Measurements from ENCODE around the gene ANKS1B.

Gene ANKS1B

DNA sequence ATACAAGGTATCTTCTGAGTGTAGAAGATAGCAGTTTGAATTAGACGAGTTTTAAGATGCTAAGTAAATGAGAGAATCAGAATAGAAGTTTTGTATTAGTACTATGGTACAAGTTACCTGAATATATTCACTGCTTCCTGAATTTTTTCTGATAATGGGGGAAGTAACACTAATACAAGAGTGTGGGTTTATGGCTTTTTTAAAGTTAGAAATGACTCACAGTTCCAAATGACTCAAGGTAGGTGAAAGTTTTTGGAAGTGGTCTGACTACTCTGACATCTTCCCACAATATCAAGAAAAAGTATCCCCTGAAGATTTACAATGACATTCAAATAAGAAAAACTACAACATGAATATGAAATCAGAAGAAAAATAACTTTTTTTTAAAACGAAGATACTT lies 460.9 kb downstream of the ANKS1B start:
- no peak overlapping the region for H3K4me3 ChIP-seq (ENCODE audit: low read depth, low read length)
- no peaks in the 10 kb centered on the region for H3K9me3 ChIP-seq (ENCODE audit: control insufficient read depth, low read length)
- no peak overlapping the region for H3K27ac ChIP-seq
- no peaks in the 10 kb centered on the region for H3K27me3 ChIP-seq (ENCODE audit: control insufficient read depth, insufficient read depth, low read length)
- H3K9ac ChIP-seq, result no peak overlapping the region
- TF ChIP-seq, protein P1, sequence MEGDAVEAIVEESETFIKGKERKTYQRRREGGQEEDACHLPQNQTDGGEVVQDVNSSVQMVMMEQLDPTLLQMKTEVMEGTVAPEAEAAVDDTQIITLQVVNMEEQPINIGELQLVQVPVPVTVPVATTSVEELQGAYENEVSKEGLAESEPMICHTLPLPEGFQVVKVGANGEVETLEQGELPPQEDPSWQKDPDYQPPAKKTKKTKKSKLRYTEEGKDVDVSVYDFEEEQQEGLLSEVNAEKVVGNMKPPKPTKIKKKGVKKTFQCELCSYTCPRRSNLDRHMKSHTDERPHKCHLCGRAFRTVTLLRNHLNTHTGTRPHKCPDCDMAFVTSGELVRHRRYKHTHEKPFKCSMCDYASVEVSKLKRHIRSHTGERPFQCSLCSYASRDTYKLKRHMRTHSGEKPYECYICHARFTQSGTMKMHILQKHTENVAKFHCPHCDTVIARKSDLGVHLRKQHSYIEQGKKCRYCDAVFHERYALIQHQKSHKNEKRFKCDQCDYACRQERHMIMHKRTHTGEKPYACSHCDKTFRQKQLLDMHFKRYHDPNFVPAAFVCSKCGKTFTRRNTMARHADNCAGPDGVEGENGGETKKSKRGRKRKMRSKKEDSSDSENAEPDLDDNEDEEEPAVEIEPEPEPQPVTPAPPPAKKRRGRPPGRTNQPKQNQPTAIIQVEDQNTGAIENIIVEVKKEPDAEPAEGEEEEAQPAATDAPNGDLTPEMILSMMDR (IDR thresholded peaks at IDR 0.05), result no peak
- H3K79me2 ChIP-seq, result no peaks in the 10 kb centered on the region
- H3K4me2 ChIP-seq (ENCODE audit: low read length), result no peak overlapping the region
- H3K36me3 ChIP-seq (ENCODE audit: control insufficient read depth, insufficient read depth, low read length), result no peaks in the 10 kb centered on the region
- H3K4me1 ChIP-seq, result no peaks in the 10 kb centered on the region
- no peak overlapping the region for H2AFZ ChIP-seq

DNA sequence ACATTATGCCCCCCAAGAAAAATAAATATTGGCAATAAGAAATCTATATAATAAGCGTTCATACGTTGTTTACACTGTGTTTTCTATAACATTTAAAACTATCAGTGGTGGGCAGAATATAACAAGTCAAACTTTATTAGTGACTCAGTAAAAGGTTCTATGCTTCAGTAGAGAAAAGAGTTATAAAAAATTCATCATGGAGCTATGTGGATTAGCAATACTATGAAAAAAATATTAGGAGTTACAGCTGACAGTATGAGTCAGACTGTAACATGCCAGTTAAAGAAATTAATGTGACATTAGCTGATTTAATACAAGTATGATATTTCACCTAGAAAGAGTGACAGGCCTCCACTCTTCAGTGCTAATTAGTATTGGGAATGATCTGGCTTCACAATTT lies 462.3 kb downstream of the ANKS1B start:
- H3K4me1 ChIP-seq, result no peaks in the 10 kb centered on the region
- no peak overlapping the region for H3K27ac ChIP-seq
- no peaks in the 10 kb centered on the region for H3K79me2 ChIP-seq
- no peaks in the 10 kb centered on the region for H3K27me3 ChIP-seq (ENCODE audit: control insufficient read depth, insufficient read depth, low read length)
- no peak overlapping the region for H2AFZ ChIP-seq
- no peak overlapping the region for H3K9ac ChIP-seq
- no peaks in the 10 kb centered on the region for H3K9me3 ChIP-seq (ENCODE audit: control insufficient read depth, low read length)
- no peaks in the 10 kb centered on the region for H3K36me3 ChIP-seq (ENCODE audit: control insufficient read depth, insufficient read depth, low read length)
- TF ChIP-seq, protein P1 (IDR thresholded peaks at IDR 0.05), result no peak
- no peak overlapping the region for H3K4me3 ChIP-seq (ENCODE audit: low read depth, low read length)
- H3K4me2 ChIP-seq (ENCODE audit: low read length), result no peak overlapping the region

DNA sequence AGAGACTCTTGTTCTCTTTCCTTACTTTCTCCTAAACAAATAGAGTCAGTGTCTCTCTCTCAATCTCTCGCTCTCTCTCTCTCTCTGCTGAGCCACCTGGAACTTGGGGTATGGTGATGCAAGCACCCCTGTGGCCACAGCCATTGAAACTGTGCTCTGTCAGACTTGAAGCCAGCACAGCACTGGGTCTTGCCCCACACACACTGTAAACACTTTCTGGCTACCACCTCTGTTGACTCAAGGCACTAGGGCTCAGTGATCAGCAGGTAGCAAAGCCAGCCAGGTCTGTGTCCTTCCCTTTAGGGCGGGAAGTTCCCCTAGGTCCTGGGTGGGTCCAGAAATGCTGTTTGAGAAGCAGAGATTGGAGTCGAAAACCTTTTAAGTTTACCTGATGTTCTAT lies 463.1 kb downstream of the ANKS1B start:
- no peak overlapping the region for H3K27ac ChIP-seq
- no peaks in the 10 kb centered on the region for H3K4me1 ChIP-seq
- H3K36me3 ChIP-seq (ENCODE audit: control insufficient read depth, insufficient read depth, low read length), result no peaks in the 10 kb centered on the region
- H3K27me3 ChIP-seq (ENCODE audit: control insufficient read depth, insufficient read depth, low read length), result no peaks in the 10 kb centered on the region
- H2AFZ ChIP-seq, result no peak overlapping the region
- no peak overlapping the region for H3K9ac ChIP-seq
- no peaks in the 10 kb centered on the region for H3K79me2 ChIP-seq
- no peak overlapping the region for H3K4me2 ChIP-seq (ENCODE audit: low read length)
- no peaks in the 10 kb centered on the region for H3K9me3 ChIP-seq (ENCODE audit: control insufficient read depth, low read length)
- H3K4me3 ChIP-seq (ENCODE audit: low read depth, low read length), result no peak overlapping the region
- TF ChIP-seq, protein P1 (IDR thresholded peaks at IDR 0.05), result no peak

DNA sequence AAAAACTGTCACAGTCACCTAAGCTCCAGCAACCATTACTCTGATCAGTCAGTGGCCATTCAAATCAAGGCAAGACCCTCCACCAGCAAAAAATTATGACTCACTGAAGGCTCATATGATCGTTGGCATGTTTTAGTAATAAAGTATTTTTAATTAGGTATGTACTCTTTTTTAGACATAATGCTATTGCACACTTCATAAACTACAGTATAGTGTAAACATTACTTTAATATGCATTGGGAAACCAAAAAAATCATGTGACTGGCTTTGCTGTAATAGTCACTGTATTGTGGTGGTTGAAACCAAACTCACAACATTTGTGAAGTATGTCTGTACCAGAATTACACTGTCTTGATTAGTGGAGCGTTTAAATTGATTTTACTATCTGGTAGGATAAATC lies 471.7 kb downstream of the ANKS1B start:
- TF ChIP-seq, protein P1 (IDR thresholded peaks at IDR 0.05), result no peak
- H2AFZ ChIP-seq, result no peak overlapping the region
- no peaks in the 10 kb centered on the region for H3K4me1 ChIP-seq
- H3K9me3 ChIP-seq (ENCODE audit: control insufficient read depth, low read length), result no peaks in the 10 kb centered on the region
- H3K27ac ChIP-seq, result no peak overlapping the region
- H3K9ac ChIP-seq, result no peak overlapping the region
- H3K4me2 ChIP-seq (ENCODE audit: low read length), result no peak overlapping the region
- no peaks in the 10 kb centered on the region for H3K27me3 ChIP-seq (ENCODE audit: control insufficient read depth, insufficient read depth, low read length)
- H3K36me3 ChIP-seq (ENCODE audit: control insufficient read depth, insufficient read depth, low read length), result no peaks in the 10 kb centered on the region
- H3K4me3 ChIP-seq (ENCODE audit: low read depth, low read length), result no peak overlapping the region
- no peaks in the 10 kb centered on the region for H3K79me2 ChIP-seq

DNA sequence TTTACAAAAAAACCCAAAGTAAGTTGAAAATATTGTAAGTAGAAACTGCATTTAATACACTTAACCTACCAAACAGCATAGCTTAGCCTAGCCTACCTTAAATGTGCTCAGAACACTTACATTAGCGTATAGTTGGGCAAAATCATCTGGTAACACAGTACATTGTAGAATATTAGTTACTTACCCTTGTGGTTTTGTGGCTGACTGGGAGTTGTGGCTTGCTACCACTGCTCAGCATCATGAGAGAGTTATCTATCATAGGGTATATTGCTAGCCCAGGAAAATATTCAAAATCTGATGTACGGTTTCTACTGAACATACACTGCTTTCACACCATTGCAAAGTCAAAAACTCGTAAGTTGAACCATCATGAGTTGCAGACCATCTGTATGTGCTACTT lies 478.9 kb downstream of the ANKS1B start:
- TF ChIP-seq, protein P1 (IDR thresholded peaks at IDR 0.05), result no peak
- H3K4me3 ChIP-seq (ENCODE audit: low read depth, low read length), result no peak overlapping the region
- no peaks in the 10 kb centered on the region for H3K9me3 ChIP-seq (ENCODE audit: control insufficient read depth, low read length)
- H2AFZ ChIP-seq, result no peak overlapping the region
- H3K4me1 ChIP-seq, result no peaks in the 10 kb centered on the region
- no peak overlapping the region for H3K4me2 ChIP-seq (ENCODE audit: low read length)
- no peaks in the 10 kb centered on the region for H3K36me3 ChIP-seq (ENCODE audit: control insufficient read depth, insufficient read depth, low read length)
- no peak overlapping the region for H3K27ac ChIP-seq
- H3K9ac ChIP-seq, result no peak overlapping the region
- H3K27me3 ChIP-seq (ENCODE audit: control insufficient read depth, insufficient read depth, low read length), result no peaks in the 10 kb centered on the region
- H3K79me2 ChIP-seq, result no peaks in the 10 kb centered on the region

Data from parathyroid adenoma (tissue), 2 donors.